CD4-positive, alpha-beta T cell treated with Interleukin-6 for 4 hours (primary cell): ENCODE data around the gene SEL1L3.

Experiments
- DNase-seq: peaks from one replicate; pipeline ENCODE4 v3.0.0-alpha.2; 2020; ENCODE audit warnings: mixed read lengths

Gene SEL1L3

GRCh38 chr4:25815586-25815985, 47.2 kb downstream of the SEL1L3 start:
- no peak for DNase-seq

DNA sequence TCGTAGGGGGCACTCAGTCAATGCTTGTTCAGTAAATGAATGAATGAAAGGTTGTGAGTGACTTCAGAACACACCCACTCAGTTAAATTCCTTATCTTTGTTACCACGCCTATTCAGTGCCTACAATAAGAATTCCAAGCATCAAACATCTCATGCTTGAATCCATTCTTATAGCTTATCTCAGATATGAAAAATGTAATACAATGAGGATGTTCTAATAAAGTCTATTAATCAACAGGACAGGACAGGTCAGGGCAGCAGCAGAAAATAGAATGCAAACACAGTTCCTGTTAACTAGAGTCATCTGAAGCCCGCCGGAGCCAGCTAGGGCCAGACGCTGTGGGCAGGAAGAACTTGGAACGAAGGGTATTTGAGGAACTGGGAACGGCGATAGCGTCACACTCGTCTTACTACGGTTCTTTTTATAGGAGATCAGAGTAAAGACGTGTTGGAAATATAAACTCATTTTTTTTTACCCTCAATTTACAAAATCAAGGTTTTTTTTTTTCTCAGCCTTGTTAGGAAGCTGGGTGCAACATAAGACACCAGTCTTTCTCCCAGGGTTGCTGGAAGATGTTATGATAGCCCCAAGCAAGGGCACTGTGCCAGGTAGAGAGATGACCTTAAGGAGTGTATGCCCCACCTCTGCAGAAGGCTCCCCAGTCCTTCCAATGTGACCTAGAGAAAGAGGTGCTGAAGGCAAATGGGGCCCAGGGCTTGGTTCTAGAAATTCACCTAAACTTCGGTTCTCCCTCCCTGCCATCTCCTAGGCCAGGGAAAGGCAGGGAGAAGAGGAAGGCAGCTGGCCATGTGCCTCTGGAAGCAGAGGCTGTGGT, 48.3 kb downstream of the SEL1L3 start:
- no peak for DNase-seq

DNA sequence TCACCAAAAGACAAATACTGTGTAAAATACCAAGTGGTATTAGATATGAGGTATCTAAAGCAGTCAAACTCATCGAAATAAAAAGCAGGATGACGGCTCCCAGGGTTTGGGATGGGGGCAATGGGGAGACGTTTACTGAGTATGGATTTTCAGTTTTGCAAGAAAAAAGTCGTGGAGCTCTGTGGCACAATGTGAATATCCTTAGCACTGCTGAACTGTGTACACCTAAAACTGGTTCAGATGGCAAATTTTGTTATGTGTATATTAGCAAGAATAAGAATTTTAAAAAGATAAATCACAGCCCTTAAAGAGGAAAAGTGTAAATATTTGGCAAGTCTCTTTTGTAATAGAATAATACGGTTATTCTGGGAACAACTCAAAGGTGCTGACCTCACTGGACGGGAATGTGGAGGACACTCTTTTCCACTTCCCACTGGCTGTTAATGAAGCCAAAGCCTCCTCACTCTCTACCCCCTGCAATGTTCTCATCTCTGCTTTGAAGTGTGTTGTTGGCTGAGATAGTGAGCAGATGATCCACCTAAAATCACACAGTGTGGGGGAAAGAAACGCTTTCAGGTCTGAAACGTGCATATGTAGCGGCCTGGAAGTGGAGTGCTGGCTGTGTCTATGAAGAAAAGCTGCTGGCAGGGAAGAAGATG, 49.2 kb downstream of the SEL1L3 start:
- no peak for DNase-seq

DNA sequence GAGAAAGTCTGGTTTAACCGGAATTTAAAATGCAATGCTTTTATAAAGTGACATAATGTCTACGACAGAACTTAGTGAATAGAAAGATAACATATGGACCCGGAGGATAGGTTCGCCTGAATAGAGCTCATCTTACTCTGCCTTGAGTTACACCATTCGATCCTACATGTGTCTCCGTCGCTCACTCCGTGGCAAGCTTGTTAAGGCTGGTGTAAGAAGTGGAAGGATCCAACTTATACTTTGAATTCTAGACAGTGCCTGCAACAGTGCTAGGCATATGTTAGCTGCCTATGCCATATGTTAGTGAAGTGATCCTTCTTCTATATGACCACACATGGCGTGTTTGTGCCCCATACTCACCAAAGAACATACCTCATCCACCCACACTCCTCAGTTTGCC, 50.9 kb downstream of the SEL1L3 start:
- DNase-seq, result no peak

- no peak for DNase-seq
Measured at GRCh38 chr4:25811374-25811690, 51.5 kb downstream of the SEL1L3 start.

GRCh38 chr4:25810461-25811373, 52.1 kb downstream of the SEL1L3 start:
- no peak for DNase-seq

DNA sequence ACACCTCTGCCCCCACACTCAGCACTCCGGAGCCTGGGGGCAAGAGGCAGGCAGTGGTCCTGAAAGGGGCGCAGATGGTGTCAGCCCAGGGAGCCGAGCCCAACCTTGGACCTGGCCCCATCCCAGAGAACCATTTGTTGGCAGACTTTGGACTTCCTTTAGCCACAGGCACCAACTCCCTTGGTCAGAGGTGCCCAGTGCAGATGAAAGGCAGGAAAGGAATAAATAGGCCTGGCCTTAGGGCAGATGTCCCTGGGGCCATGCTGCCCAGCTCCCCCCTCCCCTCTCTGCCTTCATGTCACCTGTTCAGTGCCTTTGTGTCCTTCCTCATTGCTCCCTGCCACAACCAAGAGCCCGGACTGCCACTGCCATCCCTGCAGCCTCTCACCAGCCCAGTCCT, 52.8 kb downstream of the SEL1L3 start:
- DNase-seq, result no peak

DNA sequence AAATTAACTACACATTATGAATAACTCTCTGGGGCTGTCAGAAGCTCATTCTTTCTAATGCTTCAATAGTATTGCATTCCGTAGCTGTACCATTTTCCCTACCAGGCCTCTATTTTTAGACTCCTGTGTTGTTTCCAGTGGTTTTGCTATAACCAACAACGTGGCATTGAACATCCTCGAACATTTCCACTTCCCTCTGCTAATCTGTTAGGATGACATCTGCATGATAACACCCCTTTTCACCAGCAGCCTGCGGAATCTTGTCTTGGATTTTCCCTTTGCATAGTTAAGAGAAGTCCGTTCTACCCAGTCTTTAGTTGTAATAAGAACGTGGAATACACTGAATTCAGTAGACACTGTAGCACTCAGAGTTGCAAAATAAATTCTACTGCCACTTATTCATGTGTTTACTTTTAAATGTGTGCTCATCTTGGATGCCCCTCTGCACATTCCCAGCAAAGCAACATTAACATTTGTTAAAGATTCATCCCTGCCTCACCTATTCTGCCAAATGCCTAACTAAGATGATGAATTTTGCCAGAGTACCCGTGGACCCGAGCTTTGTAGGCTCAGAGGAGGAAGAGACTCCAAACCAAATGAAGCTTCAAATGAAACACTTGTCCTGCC, 55.6 kb downstream of the SEL1L3 start:
- DNase-seq, result no peak

GRCh38 chr4:25805255-25805860, 57.4 kb downstream of the SEL1L3 start:
- no peak for DNase-seq

GRCh38 chr4:25803720-25804225, 59.0 kb downstream of the SEL1L3 start:
- DNase-seq, result no peak

DNA sequence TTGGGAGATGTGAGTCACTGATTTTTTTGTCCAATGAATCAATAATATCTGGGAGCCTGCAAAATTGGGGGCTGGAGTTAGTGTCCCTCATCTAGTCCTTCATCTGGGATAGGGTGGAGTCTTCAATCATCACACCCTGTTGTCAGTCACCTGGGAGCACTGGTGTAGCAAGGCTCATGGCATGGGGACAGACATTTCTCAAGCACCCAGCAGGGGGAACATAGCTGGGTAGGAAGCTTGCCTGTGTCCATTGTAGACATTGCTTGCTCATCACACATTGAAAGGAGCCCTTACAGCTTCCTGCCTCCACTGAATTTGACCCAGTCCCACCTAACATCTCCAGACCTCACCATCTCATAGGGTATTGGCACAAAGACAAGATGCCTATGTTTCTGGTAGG, 61.2 kb downstream of the SEL1L3 start:
- no peak for DNase-seq

DNA sequence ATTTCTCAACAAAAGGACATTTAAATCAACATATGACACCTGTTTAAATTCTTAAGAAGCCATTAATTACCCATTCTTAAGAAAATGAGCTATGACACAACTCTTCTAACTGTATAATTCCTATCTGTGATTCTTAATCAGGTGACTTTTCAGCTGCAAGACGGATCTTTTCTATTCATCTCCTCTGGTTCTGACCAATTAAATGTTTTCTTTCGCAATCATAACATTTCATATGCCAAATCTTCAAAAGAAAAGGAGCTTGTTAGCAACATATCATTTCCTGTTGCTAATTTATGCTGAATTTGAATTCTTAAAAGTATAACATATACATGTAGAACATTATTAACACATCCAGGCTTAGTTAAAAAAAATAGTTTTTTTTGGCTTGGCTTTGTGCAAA, 62.5 kb downstream of the SEL1L3 start:
- no peak for DNase-seq

DNA sequence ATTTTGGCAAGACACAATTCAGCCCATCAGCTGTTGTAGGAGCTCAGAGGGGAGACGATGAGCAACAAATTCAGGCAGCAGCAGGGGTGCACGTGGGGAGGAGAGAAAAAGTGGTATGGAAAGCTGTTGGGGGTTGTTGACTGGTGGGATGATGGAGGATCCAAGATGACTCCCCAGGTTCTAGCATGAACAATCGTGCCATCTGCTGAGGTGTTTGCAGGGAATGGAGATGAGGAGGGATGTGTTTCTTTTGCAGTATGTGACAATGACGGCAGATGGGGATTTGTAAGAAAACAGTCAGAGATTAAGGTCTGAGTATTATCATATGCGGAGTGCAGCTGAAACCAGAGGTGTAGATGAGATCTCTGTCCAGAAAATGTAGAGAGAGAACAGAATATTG, 63.3 kb downstream of the SEL1L3 start:
- no peak for DNase-seq

- no peak for DNase-seq
Measured at GRCh38 chr4:25797136-25797535, 65.7 kb downstream of the SEL1L3 start.

GRCh38 chr4:25795566-25796454, 67.0 kb downstream of the SEL1L3 start:
- no peak for DNase-seq

DNA sequence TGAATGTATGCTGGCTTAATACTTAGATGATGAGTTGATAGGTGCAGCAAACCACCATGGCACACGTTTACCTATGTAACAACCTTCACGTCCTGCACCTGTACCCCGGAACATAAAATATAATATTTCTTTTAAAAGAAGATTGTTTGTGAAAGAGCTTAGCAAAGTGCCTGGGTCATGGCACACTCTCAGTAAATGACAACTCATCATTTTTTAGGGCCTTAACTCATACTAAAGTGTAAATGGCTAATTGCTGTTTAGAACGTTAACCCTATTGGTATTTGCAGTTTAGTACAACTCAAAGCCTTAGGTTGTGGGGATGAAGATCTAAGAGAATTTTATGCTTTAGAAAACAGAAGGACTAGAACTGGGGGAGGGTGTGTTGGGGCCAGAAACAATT, 67.7 kb downstream of the SEL1L3 start:
- DNase-seq, result no peak

- DNase-seq, result no peak
Measured at GRCh38 chr4:25792876-25793275, 69.9 kb downstream of the SEL1L3 start.

DNA sequence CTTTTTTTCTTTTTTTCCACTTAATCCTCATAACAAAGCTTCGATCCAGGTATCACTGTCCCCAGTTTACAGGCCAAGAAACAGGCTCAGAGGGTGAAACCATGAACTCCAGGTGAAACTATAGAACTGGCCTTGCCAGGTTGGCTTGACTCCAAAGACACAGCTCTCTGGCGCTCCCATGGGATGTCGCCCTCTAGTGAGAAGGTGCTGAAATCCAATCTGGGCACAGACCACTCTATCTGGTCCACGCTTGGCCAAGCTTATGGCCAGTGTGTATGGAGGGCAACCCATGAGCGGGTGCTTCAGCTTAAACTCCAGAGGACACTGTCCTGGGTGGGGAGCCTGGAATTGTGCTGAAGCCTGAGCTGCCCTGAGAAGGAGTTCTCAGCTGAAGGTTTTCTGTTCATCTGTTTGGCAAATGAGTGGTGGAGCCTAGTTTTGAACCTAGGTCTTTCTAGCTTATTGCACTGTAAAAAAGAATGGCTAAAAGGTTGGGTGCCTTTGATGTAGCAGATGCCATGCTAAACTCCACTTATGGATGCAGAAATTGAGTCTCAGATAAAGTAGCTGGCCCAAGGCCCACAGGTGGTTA, 70.5 kb downstream of the SEL1L3 start:
- no peak for DNase-seq

GRCh38 chr4:25790024-25790423, 72.8 kb downstream of the SEL1L3 start:
- DNase-seq, result no peak

- no peak for DNase-seq
Measured at GRCh38 chr4:25788703-25789238, 74.0 kb downstream of the SEL1L3 start.
